Measurements from ENCODE around the gene NKX6-2.

The NKX6-2 gene

DNA sequence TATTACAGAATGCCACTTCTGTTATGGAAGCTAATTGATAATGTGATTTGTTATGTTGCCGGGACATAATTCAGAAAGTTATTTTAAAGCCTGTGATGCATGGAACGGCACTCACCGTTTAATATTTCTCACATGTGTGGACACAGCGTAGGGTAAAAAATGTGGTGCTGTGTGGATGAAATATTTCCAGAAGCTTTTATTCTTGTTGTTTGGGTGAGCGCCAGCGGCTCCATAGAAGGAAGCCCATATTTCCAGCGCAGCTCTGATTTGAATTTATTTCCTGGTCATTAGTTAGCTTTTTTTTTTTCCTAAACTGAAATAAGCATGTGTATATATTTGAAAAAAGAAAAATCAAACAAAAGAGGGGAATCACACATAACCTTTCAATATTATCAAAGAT lies 20.2 kb upstream of the NKX6-2 start:
- TF ChIP-seq, protein P1, sequence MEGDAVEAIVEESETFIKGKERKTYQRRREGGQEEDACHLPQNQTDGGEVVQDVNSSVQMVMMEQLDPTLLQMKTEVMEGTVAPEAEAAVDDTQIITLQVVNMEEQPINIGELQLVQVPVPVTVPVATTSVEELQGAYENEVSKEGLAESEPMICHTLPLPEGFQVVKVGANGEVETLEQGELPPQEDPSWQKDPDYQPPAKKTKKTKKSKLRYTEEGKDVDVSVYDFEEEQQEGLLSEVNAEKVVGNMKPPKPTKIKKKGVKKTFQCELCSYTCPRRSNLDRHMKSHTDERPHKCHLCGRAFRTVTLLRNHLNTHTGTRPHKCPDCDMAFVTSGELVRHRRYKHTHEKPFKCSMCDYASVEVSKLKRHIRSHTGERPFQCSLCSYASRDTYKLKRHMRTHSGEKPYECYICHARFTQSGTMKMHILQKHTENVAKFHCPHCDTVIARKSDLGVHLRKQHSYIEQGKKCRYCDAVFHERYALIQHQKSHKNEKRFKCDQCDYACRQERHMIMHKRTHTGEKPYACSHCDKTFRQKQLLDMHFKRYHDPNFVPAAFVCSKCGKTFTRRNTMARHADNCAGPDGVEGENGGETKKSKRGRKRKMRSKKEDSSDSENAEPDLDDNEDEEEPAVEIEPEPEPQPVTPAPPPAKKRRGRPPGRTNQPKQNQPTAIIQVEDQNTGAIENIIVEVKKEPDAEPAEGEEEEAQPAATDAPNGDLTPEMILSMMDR (IDR thresholded peaks at IDR 0.05; ENCODE audit: poor library complexity, severe bottlenecking): no peak
- ATAC-seq (ENCODE audit: low read depth): no peak
- no peak overlapping the region for H3K27ac ChIP-seq (ENCODE audit: poor library complexity, severe bottlenecking)

DNA sequence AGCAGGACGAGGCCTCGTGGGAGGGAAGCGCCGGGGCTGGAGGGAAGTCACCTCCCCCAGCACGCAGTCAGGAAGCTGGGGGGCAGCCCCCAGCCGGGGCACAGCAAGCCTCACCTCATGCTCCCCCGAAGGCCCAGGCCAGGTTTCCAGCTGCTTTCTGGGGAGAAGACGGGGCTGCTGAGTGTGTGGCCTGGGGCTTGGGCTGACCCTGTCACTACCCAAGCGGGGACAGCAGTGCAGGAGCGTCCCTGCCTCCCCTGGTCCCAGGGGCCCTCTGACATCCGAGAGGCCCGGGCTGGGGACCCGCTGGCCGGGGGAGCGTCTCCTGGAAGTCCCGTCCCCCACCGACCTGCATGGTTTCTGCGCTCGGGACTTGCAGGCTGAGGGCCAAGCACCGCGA lies 19.7 kb upstream of the NKX6-2 start:
- H3K9me3 ChIP-seq (ENCODE audit: severe bottlenecking): no peaks in the 10 kb centered on the region
- no peaks in the 10 kb centered on the region for H3K4me1 ChIP-seq (ENCODE audit: insufficient read depth, poor library complexity, severe bottlenecking)
- ATAC-seq (ENCODE audit: low read depth) (no peak), DNase-seq (ENCODE audit: low spot score) (no peak)
- no peak overlapping the region for H3K27ac ChIP-seq (ENCODE audit: poor library complexity, severe bottlenecking)
- H3K36me3 ChIP-seq (ENCODE audit: low read depth): no peaks in the 10 kb centered on the region
- H3K4me3 ChIP-seq (ENCODE audit: severe bottlenecking): no peak overlapping the region
- TF ChIP-seq, protein P1 (IDR thresholded peaks at IDR 0.05; ENCODE audit: poor library complexity, severe bottlenecking): no peak
- no peaks in the 10 kb centered on the region for H3K27me3 ChIP-seq (ENCODE audit: insufficient read depth, poor library complexity, severe bottlenecking)

More for the DNA sequence above, 20.2 kb upstream of the NKX6-2 start:
- DNase-seq (ENCODE audit: low spot score): no peak
- no peaks in the 10 kb centered on the region for H3K36me3 ChIP-seq (ENCODE audit: low read depth)
- H3K27me3 ChIP-seq (ENCODE audit: insufficient read depth, poor library complexity, severe bottlenecking): no peaks in the 10 kb centered on the region
- no peaks in the 10 kb centered on the region for H3K4me1 ChIP-seq (ENCODE audit: insufficient read depth, poor library complexity, severe bottlenecking)
- H3K4me3 ChIP-seq (ENCODE audit: severe bottlenecking): no peak overlapping the region
- no peaks in the 10 kb centered on the region for H3K9me3 ChIP-seq (ENCODE audit: severe bottlenecking)

DNA sequence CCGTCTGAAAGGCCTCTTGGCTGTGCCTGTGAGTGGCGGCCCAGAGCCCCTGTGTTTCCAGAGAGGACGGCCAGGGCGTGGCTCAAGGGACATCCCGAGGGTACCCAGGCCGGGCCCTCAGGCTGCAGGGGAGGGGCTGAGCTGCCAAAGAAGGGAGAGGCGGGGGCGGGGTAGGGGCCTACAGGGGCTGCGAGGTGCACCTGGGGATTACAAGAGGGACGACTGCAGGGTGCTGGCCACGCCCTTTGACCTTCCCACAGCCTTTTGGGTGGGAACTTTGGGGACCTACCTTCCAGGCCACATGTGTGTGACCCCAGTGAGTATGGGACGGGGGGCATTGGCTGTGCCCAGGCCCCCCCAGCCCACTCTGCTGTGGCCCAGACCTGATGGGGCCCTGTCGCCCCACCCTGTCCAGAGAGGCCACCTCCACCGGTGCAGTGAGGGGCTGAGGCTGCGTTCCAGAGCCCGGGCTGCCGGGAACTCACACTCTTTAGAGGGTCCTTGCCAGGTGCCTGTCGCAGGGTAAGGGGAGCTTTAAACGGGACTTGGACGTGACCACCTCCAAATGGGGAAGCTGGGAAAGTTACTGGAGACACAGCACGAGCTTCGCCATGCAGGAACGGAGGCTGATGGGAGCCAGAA lies 19.0 kb upstream of the NKX6-2 start:
- DNase-seq (ENCODE audit: low spot score) (no peak), ATAC-seq (ENCODE audit: low read depth) (no peak)
- TF ChIP-seq, protein P1 (IDR thresholded peaks at IDR 0.05; ENCODE audit: poor library complexity, severe bottlenecking): no peak
- Histone ChIP-seq H3K4me1 (ENCODE audit: insufficient read depth, poor library complexity, severe bottlenecking) (no peaks in the 10 kb centered on the region), H3K9me3 (ENCODE audit: severe bottlenecking) (no peaks in the 10 kb centered on the region), H3K27ac (ENCODE audit: poor library complexity, severe bottlenecking) (no peak overlapping the region), H3K27me3 (ENCODE audit: insufficient read depth, poor library complexity, severe bottlenecking) (no peaks in the 10 kb centered on the region), H3K4me3 (ENCODE audit: severe bottlenecking) (no peak overlapping the region), H3K36me3 (ENCODE audit: low read depth) (no peaks in the 10 kb centered on the region)

DNA sequence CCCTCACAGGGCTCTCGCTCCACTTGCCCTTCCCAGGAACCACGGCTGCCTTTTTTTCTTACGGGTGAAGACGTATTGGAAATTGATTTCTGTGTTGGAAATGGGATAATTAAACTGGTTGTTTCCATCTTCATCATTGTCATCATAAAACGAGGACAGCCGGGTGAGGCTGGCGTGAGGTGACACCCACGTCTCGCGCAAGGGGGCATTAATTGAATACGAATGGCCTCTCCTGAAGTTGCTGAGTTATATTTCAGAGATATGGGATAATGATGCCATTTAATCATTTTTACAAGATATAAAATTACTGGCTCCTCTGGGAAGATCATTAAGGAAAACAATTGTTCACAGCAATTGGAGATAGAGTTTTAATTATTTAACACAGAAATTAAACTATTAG lies 18.3 kb upstream of the NKX6-2 start:
- H3K36me3 ChIP-seq (ENCODE audit: low read depth): no peaks in the 10 kb centered on the region
- H3K4me3 ChIP-seq (ENCODE audit: severe bottlenecking): no peak overlapping the region
- no peaks in the 10 kb centered on the region for H3K4me1 ChIP-seq (ENCODE audit: insufficient read depth, poor library complexity, severe bottlenecking)
- TF ChIP-seq, protein P1 (IDR thresholded peaks at IDR 0.05; ENCODE audit: poor library complexity, severe bottlenecking): no peak
- H3K27ac ChIP-seq (ENCODE audit: poor library complexity, severe bottlenecking): no peak overlapping the region
- ATAC-seq (ENCODE audit: low read depth): no peak
- DNase-seq (ENCODE audit: low spot score): no peak
- H3K27me3 ChIP-seq (ENCODE audit: insufficient read depth, poor library complexity, severe bottlenecking): no peaks in the 10 kb centered on the region
- no peaks in the 10 kb centered on the region for H3K9me3 ChIP-seq (ENCODE audit: severe bottlenecking)

DNA sequence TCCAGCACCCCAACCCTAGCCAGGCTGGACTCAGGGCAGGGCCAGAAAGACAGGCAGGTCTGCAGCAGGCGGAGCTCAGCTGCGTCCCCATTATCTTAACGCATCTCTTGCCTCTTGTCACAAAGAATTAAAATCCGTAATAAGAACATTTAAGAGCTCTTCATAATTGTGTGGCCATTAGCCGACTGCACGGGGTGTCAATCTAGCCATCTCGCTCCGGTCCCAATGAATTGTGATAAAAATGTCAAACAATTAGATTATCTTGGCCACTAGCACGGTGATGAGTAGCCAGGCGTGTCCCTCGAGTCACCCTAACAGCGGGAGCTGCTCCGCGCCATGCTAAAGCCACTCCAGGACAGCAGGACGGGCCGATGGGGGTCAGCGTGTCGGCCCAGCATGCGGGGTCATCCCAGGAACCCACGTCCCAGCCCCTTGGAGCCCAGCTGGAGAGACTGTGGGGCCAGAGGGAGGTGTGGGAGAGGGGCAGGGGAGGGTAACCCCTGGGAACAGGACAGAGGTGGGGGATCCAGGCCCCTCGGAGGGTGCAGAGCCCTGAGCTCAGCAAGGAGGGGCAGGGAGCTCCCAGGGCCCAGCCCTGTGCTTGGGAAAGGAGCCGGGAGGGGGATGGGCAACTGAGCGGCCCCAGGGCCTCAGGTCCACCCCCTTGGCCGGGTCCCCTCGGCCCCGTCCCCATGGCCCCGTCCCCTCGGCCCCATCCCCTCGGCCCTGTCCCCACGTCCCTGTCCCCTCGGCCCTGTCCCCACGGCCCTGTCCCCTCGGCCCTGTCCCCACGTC lies 17.7 kb upstream of the NKX6-2 start:
- Histone ChIP-seq H3K4me3 (ENCODE audit: severe bottlenecking) (no peak overlapping the region), H3K36me3 (ENCODE audit: low read depth) (no peaks in the 10 kb centered on the region), H3K27me3 (ENCODE audit: insufficient read depth, poor library complexity, severe bottlenecking) (no peaks in the 10 kb centered on the region), H3K4me1 (ENCODE audit: insufficient read depth, poor library complexity, severe bottlenecking) (no peaks in the 10 kb centered on the region), H3K27ac (ENCODE audit: poor library complexity, severe bottlenecking) (no peak overlapping the region), H3K9me3 (ENCODE audit: severe bottlenecking) (no peaks in the 10 kb centered on the region)
- DNase-seq (ENCODE audit: low spot score): no peak
- TF ChIP-seq, protein P1 (IDR thresholded peaks at IDR 0.05; ENCODE audit: poor library complexity, severe bottlenecking): no peak
- ATAC-seq (ENCODE audit: low read depth): no peak
